T-helper 17 cell (primary cell): ENCODE data around the gene LRPAP1. TPM values are rescaled to one million over a fixed set of nuclear protein-coding genes. Genes with fewer than 3 reads are reported as not detected.
"Not testable (repeated sequence)": the region's sequence is repeated elsewhere in the genome, so short reads cannot be mapped to it uniquely, and the experiment has no call there.

ENCODE experiments used
- ATAC-seq: fragments of 150-1000 bp; cut with Tn5 transposase; 2 replicates; pipeline ENCODE4 v1.10.0; 2021; ENCODE audit warnings: mild to moderate bottlenecking, moderate library complexity
- DNase-seq, 3 donors: peaks; one replicate each; pipeline versions ENCODE4 v3.0.0 to v3.0.0-alpha.2; 2020 to 2021
- H3K9me3 ChIP-seq: one replicate; pipeline ENCODE4 v1.7.0; 2013; ENCODE audit warnings: low read length, mild to moderate bottlenecking; ENCODE audit not compliant: control insufficient read depth, poor library complexity, severe bottlenecking
- H3K27ac Mint-ChIP-seq: one replicate; pipeline ENCODE4 v1.8.0; 2022; ENCODE audit warnings: mild to moderate bottlenecking, moderate library complexity, mixed read lengths
- H3K27me3 Mint-ChIP-seq: one replicate; pipeline ENCODE4 v1.8.0; 2022; ENCODE audit warnings: mixed read lengths
- H3K36me3 Mint-ChIP-seq: one replicate; pipeline ENCODE4 v1.8.0; 2022; ENCODE audit warnings: low read depth, mixed read lengths
- H3K4me1 Mint-ChIP-seq: one replicate; pipeline ENCODE4 v1.8.0; 2022; ENCODE audit warnings: mild to moderate bottlenecking, mixed read lengths
- H3K4me3 Mint-ChIP-seq: one replicate; pipeline ENCODE4 v1.8.0; 2022; ENCODE audit warnings: mild to moderate bottlenecking, moderate library complexity, mixed read lengths
- total RNA-seq, 4 donors: library from RNA in 2 of 4; stranded (reverse) in 2 of 4; gene quantifications; one replicate each; pipeline ENCODE4 v1.2.3 and lab custom pipeline; 2022 to 2026

LRPAP1 gene
- total RNA-seq, 2 donors from 2014 or later: 77.4 to 82.8 TPM

DNA sequence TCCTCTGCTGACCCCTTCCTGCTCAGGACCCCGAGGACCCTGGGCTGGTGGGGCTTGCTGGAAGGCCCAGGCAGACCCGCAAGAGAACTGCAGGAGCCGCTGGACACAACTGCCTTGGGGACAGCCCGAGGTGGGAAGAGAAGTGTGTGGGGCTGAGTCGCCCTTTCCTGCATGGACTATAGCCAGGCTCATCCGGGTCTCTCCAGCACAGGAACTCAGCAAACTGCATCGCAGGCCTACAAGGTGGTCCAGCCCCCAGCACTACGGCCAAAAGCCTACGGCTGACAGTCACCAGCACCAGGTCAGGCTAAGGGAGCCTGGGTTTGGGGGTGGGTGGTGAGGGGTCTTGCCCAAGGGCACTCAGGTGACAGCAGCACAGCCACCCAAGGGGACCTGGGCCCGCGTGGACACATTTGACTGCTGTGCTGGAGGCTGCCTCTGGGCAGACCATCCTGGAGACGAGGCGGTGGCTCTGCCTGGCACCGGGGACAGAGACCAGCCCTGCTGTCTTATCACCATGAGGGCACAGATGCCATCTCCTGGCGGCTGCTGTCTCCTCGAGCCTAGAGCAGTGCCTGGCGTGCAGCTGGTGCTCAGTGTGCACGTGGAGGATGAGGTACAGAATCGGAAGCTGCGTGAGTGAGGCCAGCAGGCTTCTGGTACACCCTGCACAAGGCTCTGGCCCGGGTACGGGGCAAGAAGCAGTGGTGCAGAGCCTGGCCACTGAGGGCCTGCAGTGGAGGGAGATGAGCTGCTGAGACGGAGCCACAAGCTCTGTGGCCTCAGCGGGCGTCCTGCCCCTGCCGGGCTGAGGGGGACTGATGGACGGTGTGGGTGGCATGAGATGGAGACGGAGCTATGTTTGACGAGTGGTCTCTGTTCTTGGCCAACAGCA is 15.1 kb downstream of the LRPAP1 start:
- Mint-ChIP-seq H3K36me3 (peaks cover 7% of the 10 kb centered on the region), H3K4me3 (no peak overlapping the region), H3K27ac (no peak overlapping the region), H3K4me1 (peaks cover 3% of the 10 kb centered on the region), H3K27me3 (no peaks in the 10 kb centered on the region)
- ATAC-seq (no peak), DNase-seq (no peak)
- no peaks in the 10 kb centered on the region for H3K9me3 ChIP-seq

DNA sequence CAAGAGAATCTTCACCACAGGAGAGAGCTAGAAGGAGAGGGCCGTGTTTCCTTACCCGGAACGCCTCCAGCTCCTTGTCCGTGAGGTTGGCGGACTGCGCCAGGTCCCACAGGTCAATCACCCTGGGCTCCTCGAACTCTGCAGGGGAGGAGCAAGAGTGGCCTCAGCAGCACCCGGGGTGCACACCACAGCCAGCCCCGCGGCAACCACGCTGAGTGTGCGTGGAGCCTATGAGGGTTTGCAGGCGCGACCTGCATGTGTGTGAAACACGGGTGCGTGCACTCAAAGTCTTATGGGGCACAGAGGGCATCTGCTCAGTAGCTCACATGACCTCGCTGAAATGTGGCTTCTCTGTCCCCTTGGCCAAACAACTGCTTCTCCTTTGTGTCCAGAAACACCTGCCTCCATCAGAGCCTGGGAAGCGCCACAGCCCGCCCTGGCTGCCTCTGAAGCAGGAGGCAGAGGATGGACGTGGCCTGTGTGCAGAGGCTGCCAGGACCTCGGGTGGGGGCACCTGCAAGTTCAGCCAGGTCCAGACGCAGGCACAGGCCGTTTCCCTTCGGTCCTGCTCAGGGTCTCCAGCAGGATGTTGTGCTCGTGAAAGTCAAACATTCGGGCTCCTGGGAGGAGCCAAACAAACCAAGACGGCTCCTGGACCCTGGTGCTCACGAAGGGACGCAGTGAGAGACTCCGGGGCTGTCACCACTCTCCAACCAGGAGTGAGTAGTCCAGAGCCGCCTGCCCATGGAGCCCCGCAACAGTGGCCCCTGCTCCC is 16.0 kb downstream of the LRPAP1 start:
- peaks cover 3% of the 10 kb centered on the region for H3K4me1 Mint-ChIP-seq
- H3K27me3 Mint-ChIP-seq: no peaks in the 10 kb centered on the region
- peaks cover 7% of the 10 kb centered on the region for H3K36me3 Mint-ChIP-seq
- no peaks in the 10 kb centered on the region for H3K9me3 ChIP-seq
- H3K4me3 Mint-ChIP-seq: peak overlapping the region; percentile 9
- peak overlapping the region; percentile 63 for H3K27ac Mint-ChIP-seq
- ATAC-seq (no peak), DNase-seq (no peak)

DNA sequence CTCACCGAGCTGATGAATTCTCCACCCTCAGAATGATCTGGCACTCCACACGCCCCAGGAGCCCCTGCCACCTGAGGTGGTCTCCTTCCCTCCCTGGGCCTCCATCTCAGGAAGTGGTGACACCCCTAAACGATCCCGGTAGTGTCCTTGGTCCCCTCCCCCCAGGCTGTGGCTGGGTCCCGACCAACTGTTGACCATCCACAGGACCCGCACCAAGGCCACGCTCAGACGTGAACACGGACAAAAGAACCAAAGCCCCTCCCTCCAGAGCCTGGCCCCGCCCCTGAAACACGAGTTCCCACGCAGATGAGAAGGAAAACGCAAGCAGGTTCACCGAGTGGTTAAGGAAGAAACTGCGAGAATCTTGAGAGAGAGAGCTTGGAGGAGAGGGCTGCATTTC is 16.6 kb downstream of the LRPAP1 start:
- H3K4me3 Mint-ChIP-seq: peak overlapping the region; percentile 9
- DNase-seq (no peak), ATAC-seq (no peak)
- H3K27me3 Mint-ChIP-seq: no peaks in the 10 kb centered on the region
- H3K27ac Mint-ChIP-seq: peak overlapping the region; percentile 63
- H3K4me1 Mint-ChIP-seq: peaks cover 3% of the 10 kb centered on the region
- peaks cover 7% of the 10 kb centered on the region for H3K36me3 Mint-ChIP-seq
- no peaks in the 10 kb centered on the region for H3K9me3 ChIP-seq

DNA sequence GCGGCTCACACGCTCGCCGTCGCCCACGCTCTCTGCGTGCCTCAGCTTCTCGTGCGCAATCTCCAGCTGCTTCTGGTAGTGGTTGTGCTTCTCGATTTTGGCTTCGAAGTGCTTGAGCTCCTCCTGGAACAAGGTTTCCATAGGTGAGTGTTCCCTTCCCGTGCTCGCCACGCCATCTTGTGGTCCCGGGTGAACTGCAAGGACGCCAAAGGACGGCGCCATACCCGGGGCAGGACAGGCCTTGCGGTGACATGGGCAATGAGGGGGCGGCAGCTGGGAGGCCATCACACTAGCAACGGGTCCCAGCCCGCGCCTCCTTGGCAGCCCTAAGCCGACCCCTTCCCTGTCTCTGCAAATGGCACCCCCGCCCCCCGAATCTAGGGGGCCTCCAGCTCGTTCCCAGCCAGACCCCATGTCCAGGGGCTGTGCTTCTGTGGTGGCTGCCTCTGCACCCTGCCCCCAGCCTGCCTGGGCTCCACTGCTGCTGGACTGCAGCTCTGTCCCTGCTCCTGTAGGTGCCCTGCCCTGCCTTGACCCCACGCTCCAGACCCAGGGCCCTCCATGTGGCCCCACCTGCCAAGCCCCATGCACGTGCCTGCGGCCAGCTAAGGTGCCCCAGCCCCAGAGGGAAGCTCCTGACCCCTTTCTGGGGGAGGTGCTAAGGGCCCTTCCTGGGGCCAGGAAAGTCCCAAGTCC is 17.3 kb downstream of the LRPAP1 start:
- peaks cover 7% of the 10 kb centered on the region for H3K36me3 Mint-ChIP-seq
- ATAC-seq: no peak
- H3K4me1 Mint-ChIP-seq: peaks cover 3% of the 10 kb centered on the region
- peak overlapping the region; percentile 63 for H3K27ac Mint-ChIP-seq
- H3K27me3 Mint-ChIP-seq: no peaks in the 10 kb centered on the region
- peak in 1 of 3 donors; percentile 13 for DNase-seq
- no peaks in the 10 kb centered on the region for H3K9me3 ChIP-seq
- H3K4me3 Mint-ChIP-seq: peak overlapping the region; percentile 63

DNA sequence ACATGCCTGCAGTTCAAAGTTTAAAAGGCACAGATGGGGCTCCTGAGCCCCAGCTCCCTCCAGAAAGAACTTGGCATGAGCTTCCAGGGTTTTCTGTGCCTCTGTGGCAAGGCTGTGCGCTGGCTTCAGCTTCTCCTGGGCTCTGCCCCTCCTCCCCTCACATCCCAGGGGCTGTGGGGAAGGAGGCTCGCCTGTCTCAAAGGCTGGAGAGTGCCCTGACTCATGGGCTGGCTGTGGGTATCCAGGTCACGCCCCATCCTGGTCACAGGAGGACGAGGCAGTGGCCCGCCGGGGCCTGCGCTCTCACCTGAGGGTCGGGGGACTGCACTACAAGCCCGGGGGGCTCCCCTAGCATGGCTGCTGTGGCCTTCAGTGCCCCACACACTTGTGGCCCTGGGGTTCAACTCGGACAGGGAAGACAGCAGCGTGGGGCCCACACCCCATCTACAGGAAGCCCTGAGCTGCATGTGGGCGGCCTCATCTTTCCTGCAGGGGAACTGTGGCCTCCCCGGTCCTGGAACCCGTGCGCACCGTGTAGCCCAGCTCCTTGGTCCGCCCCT is 17.9 kb downstream of the LRPAP1 start:
- H3K4me3 Mint-ChIP-seq: no peak overlapping the region
- H3K9me3 ChIP-seq: no peaks in the 10 kb centered on the region
- DNase-seq (no peak), ATAC-seq (no peak)
- H3K27ac Mint-ChIP-seq: peak overlapping the region; percentile 63
- peaks cover 7% of the 10 kb centered on the region for H3K36me3 Mint-ChIP-seq
- no peaks in the 10 kb centered on the region for H3K27me3 Mint-ChIP-seq
- peaks cover 3% of the 10 kb centered on the region for H3K4me1 Mint-ChIP-seq

DNA sequence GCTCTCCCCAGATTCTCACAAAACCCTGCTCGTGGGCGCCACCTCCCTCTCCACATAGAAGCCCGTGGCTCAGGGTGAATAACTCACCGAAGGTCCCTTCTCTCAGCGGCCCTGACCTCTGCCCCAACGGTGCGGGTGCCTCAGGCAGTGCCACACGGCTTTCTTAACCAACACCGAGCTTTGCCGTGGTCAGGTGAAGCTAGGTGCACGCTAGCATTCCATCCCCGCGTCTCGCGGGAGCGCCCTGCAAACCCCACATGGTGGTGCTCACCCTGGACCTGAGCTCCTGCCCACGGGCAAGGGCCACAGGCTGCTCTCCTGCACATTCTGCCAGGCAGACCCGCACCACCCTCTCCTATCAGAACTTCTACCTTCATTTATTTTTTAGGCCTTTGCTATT is 18.4 kb downstream of the LRPAP1 start:
- no peaks in the 10 kb centered on the region for H3K27me3 Mint-ChIP-seq
- H3K9me3 ChIP-seq: no peaks in the 10 kb centered on the region
- no peak for DNase-seq
- H3K36me3 Mint-ChIP-seq: peaks cover 7% of the 10 kb centered on the region
- H3K4me3 Mint-ChIP-seq: no peak overlapping the region
- peak overlapping the region; percentile 54 for H3K27ac Mint-ChIP-seq
- peaks cover 3% of the 10 kb centered on the region for H3K4me1 Mint-ChIP-seq
- ATAC-seq: no peak

DNA sequence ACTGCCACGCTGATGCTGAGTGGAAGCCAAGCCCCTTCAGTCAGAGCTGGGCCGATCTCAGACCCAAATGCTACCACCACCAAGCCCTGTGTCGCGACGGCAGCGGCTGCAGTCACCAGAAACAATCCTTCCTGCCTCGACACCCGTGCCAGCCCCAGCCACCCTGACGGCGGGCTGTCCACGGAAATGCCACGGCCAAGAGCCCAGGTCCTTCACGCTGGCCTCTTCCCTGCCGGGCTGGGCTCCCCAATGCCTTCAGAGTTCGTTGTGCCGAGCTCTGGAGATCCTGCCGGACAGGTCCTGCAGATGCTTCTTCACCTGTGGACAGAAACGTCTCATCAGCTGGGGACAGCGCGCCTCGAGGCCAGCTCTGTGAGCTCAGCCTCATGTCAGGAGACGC is 19.5 kb downstream of the LRPAP1 start:
- no peak for DNase-seq
- Mint-ChIP-seq H3K4me1 (peaks cover 3% of the 10 kb centered on the region), H3K27ac (no peak overlapping the region), H3K27me3 (no peaks in the 10 kb centered on the region), H3K36me3 (peaks cover 11% of the 10 kb centered on the region), H3K4me3 (no peak overlapping the region)
- H3K9me3 ChIP-seq: no peaks in the 10 kb centered on the region
- no peak for ATAC-seq

DNA sequence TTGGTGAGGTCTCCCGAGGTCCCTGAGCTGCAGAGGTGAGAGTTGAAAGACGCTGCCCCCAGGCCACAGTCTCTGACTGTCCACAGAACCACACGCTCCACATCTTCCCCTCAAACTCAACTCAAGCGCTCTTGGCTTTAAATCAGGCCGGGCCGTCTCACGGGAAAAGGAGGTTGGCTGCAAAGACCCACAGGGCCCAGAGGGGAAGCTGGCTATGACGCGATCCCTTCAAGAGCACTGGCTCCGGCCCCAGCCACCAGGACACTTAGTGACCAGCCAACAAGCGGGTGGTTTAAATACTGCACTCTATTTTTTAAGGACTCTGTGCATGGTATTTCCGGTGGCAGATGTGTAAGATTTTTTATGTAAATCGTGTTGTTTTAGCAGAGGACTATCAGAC is 19.9 kb downstream of the LRPAP1 start:
- H3K27ac Mint-ChIP-seq: no peak overlapping the region
- DNase-seq: no peak
- no peaks in the 10 kb centered on the region for H3K27me3 Mint-ChIP-seq
- H3K9me3 ChIP-seq: no peaks in the 10 kb centered on the region
- no peak overlapping the region for H3K4me3 Mint-ChIP-seq
- H3K36me3 Mint-ChIP-seq: peaks cover 13% of the 10 kb centered on the region
- peaks cover 6% of the 10 kb centered on the region for H3K4me1 Mint-ChIP-seq
- ATAC-seq: no peak

DNA sequence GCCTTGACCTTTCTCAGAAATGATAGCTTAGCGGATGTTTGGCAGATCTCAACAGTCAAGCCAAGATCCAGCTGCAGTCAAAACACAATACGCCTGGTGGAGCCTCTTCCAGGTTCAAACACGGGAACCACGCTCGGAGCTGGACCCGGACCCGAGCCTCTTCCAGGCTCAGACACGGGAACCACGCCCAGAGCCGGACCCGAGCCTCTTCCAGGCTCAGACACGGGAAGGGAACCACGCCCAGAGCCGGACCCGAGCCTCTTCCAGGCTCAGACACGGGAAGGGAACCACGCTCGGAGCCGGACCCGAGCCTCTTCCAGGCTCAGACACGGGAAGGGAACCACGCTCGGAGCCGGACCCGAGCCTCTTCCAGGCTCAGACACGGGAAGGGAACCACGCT is 20.6 kb downstream of the LRPAP1 start:
- peaks cover 13% of the 10 kb centered on the region for H3K36me3 Mint-ChIP-seq
- DNase-seq, H3K9me3 ChIP-seq, H3K27me3 Mint-ChIP-seq, H3K4me1 Mint-ChIP-seq, H3K27ac Mint-ChIP-seq, H3K4me3 Mint-ChIP-seq, ATAC-seq: not testable (repeated sequence)

DNA sequence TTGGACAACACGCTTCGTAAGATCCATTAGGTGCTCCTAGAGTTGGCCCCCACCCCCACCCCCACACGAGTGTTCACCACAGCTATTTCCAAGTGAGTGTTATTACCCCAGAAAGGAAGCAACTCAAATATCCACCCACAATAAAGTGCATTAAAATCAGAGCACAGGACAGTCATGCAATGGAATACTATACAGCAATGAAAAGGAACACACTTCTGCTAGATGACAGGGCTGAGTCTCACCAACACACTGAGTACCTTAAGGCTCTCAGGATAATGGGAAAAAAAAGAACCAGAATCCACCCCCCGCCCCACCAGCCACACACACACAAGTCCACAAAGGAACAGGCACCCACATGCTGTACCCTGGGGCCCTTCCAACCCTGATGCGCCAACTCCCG is 21.0 kb downstream of the LRPAP1 start:
- DNase-seq: no peak
- Mint-ChIP-seq H3K4me3 (no peak overlapping the region), H3K27ac (no peak overlapping the region), H3K27me3 (no peaks in the 10 kb centered on the region), H3K4me1 (peaks cover 6% of the 10 kb centered on the region), H3K36me3 (peaks cover 13% of the 10 kb centered on the region)
- H3K9me3 ChIP-seq: no peaks in the 10 kb centered on the region
- no peak for ATAC-seq

DNA sequence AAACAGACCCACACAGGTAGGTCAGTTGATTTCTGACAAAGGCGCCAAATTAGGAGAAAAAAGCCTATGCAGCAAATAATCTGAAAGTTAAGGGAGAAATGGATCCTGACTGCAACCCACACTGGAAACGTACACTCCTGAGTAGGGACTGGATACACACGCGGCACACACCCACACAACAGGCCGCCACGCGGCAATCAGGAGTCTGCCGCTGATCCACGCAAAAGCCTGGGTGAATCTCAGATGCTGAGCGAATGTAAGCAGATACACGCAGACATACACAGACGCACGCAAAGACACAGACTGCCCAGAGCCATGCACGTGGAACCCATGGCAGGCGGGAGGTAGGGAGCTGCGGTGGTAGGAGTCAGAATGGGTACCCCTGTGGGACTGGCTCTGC is 21.7 kb downstream of the LRPAP1 start:
- DNase-seq: no peak
- Mint-ChIP-seq H3K4me1 (peaks cover 3% of the 10 kb centered on the region), H3K4me3 (no peak overlapping the region), H3K27me3 (no peaks in the 10 kb centered on the region), H3K27ac (no peak overlapping the region), H3K36me3 (peaks cover 13% of the 10 kb centered on the region)
- ATAC-seq: no peak
- no peaks in the 10 kb centered on the region for H3K9me3 ChIP-seq

DNA sequence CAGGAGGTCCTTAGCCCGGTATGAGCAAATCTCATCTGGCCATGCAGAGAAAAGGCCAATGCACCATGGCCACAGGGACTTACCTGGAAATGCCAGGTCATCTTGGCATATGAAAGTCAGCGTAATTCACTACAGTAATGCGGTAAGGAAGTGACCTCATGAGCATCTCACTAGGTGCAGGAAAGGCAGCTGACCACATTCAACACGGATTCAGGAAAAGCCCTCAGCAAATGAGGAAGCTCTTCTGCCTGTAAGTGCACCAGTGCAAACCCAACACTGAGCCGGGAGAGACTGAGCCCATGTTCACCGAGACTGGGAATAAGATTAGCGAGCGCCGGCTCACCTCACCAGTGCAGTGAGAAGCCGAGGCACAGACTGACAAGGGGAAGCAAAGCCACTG is 23.7 kb downstream of the LRPAP1 start:
- H3K4me1 Mint-ChIP-seq: peaks cover 5% of the 10 kb centered on the region
- peaks cover 13% of the 10 kb centered on the region for H3K36me3 Mint-ChIP-seq
- no peak overlapping the region for H3K4me3 Mint-ChIP-seq
- H3K27ac Mint-ChIP-seq: no peak overlapping the region
- no peaks in the 10 kb centered on the region for H3K9me3 ChIP-seq
- DNase-seq (no peak), ATAC-seq (no peak)
- no peaks in the 10 kb centered on the region for H3K27me3 Mint-ChIP-seq

DNA sequence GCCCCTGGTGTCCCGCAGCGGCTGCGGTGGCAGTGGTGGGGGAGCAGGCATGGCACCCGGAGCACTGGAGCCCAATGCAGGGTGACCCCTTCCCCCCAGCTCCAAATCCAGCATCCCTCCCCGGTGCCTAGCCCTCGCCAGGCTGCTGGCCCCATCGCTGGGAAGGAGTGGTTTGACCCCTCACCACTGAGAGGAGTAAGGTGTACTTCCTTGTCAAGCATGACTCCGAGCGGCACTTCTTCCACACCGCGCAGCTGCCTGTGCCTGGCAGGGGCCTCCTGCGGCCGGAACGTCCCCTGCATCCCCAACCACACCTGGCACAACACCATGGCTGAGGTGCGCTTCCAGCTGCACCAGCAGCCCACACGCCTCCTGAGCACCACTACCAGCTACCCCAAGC is 27.0 kb downstream of the LRPAP1 start:
- H3K9me3 ChIP-seq: no peaks in the 10 kb centered on the region

More for the DNA sequence above, 27.0 kb downstream of the LRPAP1 start:
- Mint-ChIP-seq H3K36me3 (peaks cover 6% of the 10 kb centered on the region), H3K27me3 (no peaks in the 10 kb centered on the region), H3K27ac (peak overlapping the region; percentile 63), H3K4me1 (peaks cover 11% of the 10 kb centered on the region), H3K4me3 (no peak overlapping the region)
- no peak for ATAC-seq
- DNase-seq: no peak
